ENCODE measurements around the gene CFAP54.
"Not testable (repeated sequence)": the region's sequence is repeated elsewhere in the genome, so short reads cannot be mapped to it uniquely, and the experiment has no call there.

Gene CFAP54

GRCh38 chr12:96520767-96521166 lies 31.4 kb downstream of the CFAP54 start:
- DNase-seq = no peak

DNA sequence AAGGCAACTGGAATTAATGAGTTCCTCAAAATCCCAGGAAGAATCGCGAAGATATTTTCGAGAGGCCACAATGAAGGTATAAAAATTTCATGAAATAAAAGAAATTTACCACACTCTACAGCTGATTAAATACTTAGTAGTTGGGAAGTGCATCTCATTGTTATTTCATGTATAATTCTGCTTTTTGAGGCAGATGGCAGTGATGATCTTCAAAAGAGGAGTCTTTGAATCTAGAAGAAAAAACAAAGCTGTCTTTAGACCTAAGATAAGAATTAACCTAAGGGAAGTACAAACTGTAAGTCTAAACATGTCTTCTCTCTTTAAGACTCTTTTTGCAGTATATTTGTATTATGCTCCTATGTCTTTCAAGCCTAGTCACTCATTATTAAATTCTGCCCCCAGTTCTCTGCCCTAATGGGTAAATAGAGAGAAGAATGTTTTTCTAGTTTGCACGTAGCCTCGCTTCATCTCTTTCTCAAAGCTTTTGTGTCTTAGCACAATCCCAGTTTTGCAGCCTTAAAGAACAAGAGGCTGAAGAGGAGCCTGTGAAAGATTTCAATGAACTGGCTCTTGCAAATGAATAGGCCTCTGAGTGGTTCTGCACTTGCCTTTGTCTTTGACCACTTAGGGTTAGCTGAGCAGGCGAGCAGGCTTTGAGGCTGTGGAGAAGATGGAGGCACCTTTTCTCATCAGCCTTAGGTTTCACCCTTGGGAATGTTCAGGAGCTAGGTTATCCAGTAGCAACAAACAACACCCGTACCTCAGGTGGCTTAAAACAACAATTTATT lies 32.7 kb downstream of the CFAP54 start:
- DNase-seq = no peak

DNA sequence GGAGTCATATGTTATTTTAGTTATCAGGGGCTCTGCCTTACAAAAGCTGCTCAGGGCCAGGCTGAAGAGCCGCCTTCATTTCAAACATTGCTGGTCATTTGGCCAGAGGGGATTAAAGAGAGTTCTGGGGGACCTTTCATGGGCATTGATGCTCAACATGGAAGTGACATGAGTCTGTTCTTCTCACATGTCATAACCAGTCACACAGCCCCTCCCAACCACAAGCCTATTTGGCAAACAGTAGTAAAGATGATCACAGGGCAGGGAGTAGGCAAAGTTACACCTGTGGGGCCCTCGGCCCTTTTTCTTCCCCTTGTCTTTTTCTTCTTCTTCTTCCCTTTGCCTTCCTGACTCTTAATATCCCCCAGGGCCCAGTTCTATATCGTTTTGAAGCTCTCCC lies 33.3 kb downstream of the CFAP54 start:
- DNase-seq = no peak

DNA sequence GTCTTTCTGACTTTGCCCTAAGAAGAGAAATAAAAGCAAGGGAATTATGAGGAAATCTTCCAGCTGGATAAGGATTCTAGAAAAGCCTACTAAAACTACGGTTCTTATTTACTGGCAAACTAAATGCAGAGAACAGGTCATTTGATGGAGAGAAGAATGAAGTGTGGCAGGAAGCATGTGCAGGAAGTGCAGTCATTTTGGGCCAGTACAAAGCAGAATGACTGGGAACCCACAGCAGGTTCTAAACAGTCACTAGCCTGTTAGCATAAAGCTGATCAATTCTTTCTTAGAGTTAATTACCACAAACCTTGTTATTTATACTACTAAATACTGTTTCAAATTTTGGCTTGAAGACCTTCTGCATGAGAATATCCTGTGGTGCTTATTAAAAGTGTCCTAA lies 36.7 kb downstream of the CFAP54 start:
- DNase-seq = no peak

DNA sequence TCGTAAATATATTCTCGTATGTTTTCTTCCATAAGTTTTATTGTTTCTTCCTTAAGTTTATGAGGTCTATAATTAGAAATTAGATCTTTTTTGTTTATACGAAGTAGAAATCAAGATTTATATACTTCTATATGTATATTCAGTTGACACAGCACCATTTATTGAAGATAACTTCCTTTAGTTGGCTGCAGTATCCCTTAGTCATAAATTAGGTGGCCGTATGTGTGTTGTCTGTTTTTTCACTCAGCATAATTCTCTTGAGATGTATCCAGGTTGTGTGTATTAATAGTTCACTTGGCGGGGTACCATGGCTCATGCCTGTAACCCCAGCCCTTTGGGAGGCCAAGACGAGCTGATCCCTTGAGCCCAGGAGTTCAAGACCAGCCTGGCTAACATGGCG lies 40.5 kb downstream of the CFAP54 start:
- DNase-seq = no peak

GRCh38 chr12:96534339-96534738 lies 45.0 kb downstream of the CFAP54 start:
- no peak for DNase-seq

GRCh38 chr12:96548384-96548783 lies 59.0 kb downstream of the CFAP54 start:
- DNase-seq = no peak

DNA sequence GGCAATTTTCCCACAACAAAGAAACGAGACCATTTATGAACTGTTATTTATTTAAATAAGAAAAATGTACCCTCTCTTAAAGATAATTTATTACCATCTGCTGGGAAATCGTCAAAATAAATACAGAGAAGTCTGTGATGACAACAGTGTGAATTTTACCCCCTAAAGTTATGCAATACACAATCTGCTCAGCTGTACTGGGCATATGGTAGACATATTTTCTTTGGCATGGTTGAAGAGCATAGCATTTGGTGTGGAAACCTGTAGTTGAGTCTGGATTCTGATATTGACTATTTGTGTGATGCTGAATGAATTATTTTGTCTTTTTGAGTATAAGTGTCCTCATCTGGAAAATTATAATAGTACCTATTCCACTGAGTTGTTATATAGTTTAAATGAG lies 60.0 kb downstream of the CFAP54 start:
- no peak for DNase-seq

DNA sequence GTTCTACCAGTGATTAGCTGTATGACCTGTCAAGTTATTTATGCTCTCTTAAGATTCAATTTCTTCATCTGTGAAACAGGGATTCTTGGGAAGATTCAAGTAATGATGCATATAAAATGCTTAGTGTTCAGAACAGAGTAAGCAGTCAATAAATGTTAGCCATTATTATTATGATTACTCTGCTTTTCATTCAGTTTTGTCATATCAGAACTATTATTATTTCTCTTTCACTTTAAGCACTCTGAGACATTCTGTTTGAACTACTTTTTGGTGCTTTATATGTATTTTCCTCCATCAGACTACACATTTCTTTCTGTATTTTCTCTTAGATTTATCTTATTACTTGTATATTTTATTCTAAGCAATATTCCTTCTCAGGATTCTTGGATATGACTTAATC lies 81.2 kb downstream of the CFAP54 start:
- no peak for DNase-seq

- DNase-seq = peak; percentile 4
Measured at GRCh38 chr12:96571101-96571862, 81.9 kb downstream of the CFAP54 start.

DNA sequence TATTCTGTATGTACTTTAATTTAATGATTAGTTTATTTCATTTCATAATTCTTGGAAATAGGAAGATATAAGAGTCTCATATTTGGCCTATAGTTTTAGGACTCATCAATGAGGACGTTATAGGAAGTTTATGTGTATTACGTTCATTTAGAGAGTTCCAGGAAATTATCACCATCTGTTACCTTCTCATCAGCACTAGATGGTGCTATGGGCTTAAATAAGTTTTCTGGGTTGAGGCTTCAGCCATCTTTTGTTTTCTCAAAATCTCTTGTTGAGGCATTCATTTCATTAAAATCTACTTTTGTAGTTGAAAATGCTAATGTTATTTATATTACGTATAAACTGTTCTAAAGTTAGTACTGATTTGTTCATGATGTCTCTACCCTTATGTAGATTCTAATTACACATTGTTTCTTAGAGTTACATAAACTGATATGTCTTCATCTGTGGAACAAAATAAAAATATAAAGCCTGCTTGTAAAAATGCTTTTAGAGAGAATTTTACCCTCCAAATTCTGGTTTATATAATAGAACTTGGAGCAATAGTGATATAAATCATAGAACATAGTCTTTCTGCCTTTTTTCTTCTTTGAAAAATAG lies 89.2 kb downstream of the CFAP54 start:
- DNase-seq = peak; percentile 65

DNA sequence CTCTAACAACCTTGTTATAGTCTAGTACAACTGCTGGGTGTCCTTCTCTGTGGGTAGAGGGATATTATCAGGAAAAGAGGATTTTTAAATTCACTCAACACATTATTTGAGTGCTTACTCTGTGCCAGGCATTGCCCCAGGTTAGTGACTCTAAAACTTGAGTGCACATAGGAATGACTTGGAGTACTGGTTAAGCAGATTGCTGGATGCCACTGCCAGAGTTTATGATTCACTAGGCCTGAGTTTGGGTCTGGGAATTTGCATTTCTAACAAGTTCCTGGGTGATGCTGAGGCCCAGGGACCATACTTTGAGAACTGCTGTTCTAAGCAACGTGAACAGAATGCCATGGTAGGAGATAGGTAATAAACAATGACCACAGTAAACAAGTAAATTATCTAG lies 96.6 kb downstream of the CFAP54 start:
- DNase-seq = no peak

GRCh38 chr12:96587691-96588090 lies 98.3 kb downstream of the CFAP54 start:
- no peak for DNase-seq

- DNase-seq = peak; percentile 11
Measured at GRCh38 chr12:96590970-96591369, 101.6 kb downstream of the CFAP54 start.

DNA sequence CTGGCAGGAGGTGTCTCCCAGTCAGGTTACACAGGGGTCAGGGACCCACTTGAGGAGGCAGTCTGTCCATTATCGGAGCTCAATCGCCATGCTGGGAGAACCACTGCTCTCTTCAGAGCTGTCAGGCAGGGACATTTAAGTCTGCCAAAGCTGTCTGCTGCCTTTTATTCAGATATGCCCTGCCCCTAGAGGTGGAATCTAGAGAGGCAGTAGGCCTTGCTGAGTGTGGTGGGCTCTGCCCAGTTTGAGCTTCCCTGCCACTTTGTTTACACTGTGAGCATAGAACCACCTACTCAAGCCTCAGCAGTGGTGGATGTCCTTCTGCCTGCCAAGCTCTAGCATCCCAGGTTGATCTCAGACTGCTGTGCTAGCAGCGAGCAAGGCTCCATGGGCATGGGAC lies 115.0 kb downstream of the CFAP54 start:
- DNase-seq = not testable (repeated sequence)

DNA sequence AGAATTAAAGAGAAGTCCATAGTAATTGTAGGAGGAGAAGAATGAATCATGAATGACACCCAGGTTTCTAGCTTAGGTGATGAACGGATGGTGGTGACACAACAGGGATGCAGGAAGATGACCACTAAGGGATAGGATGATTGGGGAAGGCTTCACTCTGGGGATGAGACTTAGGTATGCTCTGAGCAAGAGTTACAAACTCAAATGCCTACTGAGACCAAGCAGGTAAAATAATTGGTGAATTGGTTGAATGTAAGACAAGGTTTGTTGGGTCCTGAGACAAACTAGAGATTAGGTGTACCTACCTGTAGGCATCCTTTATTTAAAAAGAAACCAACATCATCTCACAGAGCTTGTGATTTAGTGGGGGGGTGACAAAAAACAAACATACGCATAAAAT lies 116.3 kb downstream of the CFAP54 start:
- no peak for DNase-seq

DNA sequence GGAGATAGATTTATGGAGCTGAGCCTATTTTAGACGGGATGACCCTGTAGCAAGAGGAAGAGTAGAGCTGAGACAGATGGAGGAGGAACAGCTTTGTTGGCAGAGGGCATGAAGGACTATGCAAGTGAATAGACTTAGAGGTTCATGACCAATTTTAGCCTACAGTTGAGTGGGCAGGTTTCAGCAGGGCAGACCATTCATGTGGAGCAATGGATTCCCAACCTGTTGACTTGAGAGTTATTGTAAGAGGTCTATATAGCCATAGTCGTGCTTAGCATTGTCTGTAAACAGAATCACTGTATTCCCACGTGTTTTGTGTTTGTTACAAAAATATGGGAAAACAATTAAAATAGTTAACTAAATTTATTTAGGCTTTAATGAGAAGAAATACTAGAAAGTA lies 116.8 kb downstream of the CFAP54 start:
- DNase-seq = no peak

- no peak for DNase-seq
Measured at GRCh38 chr12:96606644-96607043, 117.3 kb downstream of the CFAP54 start.

- no peak for DNase-seq
Measured at GRCh38 chr12:96617178-96617577, 127.8 kb downstream of the CFAP54 start.

GRCh38 chr12:96623155-96623554 lies 133.8 kb downstream of the CFAP54 start:
- no peak for DNase-seq

- DNase-seq = no peak
Measured at GRCh38 chr12:96623656-96624217, 134.4 kb downstream of the CFAP54 start.

DNA sequence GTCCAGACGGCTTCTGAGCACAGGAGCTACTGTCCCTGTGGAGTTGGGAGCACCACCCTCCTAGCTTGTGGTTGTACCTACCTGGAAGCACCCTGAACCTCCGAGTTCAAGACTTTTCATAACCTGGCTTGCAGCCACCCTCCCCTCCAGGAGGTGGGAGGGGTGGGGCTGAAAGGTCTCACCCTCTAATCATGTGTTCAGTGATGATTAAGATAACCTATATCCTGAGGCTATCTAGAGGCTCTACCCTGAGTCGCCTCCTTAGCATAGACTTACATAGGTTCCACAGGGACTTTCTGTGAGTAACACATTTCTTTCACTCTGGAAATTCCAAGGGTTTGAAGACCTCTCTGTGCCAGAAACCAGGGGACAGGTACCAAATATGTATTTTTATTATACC lies 146.5 kb downstream of the CFAP54 start:
- no peak for DNase-seq

- no peak for DNase-seq
Measured at GRCh38 chr12:96636895-96637294, 147.5 kb downstream of the CFAP54 start.

DNA sequence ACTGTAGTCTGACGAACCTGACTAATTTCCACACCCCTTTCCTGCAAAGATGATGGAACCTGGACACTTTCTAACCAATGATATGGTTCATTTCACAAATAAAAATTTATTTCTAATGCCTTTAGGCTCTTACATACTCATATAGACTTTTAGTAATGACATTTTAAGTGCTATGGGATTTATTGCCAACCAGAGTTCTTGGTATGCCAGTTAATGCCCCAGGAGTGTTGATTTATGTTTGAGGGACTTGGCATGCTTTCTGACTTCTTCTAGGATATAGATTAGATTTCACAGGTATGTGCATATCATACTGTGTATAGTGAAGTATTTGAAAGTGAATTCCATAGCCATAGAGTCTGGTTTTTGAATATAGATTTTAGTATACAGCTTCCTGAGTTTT lies 159.5 kb downstream of the CFAP54 start:
- no peak for DNase-seq
